ENCODE measurements around the gene GBA3.

DNA sequence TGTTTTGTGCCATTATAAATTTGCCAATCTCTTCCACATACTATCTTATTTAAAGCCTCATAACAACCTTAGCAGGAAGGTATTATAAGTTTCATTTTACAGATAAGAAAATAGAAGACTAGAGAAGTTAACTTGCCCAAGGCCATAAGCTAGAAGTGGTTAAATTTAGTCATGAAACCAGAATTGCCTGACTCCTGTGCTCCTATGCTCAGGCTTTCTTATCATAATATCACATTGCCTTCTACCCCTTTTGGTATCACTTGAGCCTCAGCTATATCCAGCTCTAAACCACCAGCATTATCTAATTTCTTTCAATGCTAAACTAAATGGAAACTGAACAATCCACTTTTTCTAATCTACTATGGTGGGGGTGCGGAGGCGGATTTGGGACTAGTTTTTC is 164.7 kb downstream of the GBA3 start:
- TF ChIP-seq, protein P1, sequence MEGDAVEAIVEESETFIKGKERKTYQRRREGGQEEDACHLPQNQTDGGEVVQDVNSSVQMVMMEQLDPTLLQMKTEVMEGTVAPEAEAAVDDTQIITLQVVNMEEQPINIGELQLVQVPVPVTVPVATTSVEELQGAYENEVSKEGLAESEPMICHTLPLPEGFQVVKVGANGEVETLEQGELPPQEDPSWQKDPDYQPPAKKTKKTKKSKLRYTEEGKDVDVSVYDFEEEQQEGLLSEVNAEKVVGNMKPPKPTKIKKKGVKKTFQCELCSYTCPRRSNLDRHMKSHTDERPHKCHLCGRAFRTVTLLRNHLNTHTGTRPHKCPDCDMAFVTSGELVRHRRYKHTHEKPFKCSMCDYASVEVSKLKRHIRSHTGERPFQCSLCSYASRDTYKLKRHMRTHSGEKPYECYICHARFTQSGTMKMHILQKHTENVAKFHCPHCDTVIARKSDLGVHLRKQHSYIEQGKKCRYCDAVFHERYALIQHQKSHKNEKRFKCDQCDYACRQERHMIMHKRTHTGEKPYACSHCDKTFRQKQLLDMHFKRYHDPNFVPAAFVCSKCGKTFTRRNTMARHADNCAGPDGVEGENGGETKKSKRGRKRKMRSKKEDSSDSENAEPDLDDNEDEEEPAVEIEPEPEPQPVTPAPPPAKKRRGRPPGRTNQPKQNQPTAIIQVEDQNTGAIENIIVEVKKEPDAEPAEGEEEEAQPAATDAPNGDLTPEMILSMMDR (conservative IDR thresholded peaks at IDR 0.05) = no peak
- no peak for TF ChIP-seq ZFX (IDR thresholded peaks at IDR 0.05)

All from C4-2B (cell line).